Small intestine (tissue), 7 donors: Measurements from ENCODE around the gene HS3ST5. TPM values are rescaled to one million over a fixed set of nuclear protein-coding genes. Genes with fewer than 3 reads are reported as not detected.

Source experiments
- DNase-seq, 2 donors: peaks; one replicate each; pipeline versions ENCODE4 v3.0.0 to v3.0.0-alpha.2; 2013
- FAIRE-seq: peaks from 2 replicates; lab custom pipeline; 2012; peaks lifted over from hg19 to GRCh38; lab: Jason Lieb, UNC
- H3K27ac ChIP-seq, 3 donors: one replicate each; pipeline ENCODE4 v1.5.1; 2013; ENCODE audit warnings: low read length in 2 of 3, mild to moderate bottlenecking in 2 of 3, control low read depth in 1 of 3, inconsistent platforms in 1 of 3, low read depth in 1 of 3, moderate library complexity in 1 of 3
- H3K27me3 ChIP-seq, 3 donors: one replicate each; pipeline ENCODE4 v1.6.1; 2013; ENCODE audit warnings: low read length in 3 of 3, inconsistent platforms in 1 of 3; ENCODE audit not compliant: control insufficient read depth in 3 of 3, insufficient read depth in 3 of 3
- H3K36me3 ChIP-seq, 3 donors: one replicate each; pipeline ENCODE4 v1.6.1; 2013; ENCODE audit warnings: low read length in 3 of 3, inconsistent platforms in 1 of 3, low read depth in 1 of 3, mild to moderate bottlenecking in 1 of 3, moderate library complexity in 1 of 3; ENCODE audit not compliant: control insufficient read depth in 3 of 3, insufficient read depth in 2 of 3
- H3K4me1 ChIP-seq, 3 donors: one replicate each; pipeline ENCODE4 v1.6.1; 2013; ENCODE audit warnings: low read length in 2 of 3, inconsistent platforms in 1 of 3, low read depth in 1 of 3, mild to moderate bottlenecking in 1 of 3, moderate library complexity in 1 of 3; ENCODE audit not compliant: control insufficient read depth in 3 of 3, insufficient read depth in 2 of 3
- H3K4me3 ChIP-seq, 3 donors: one replicate each; pipeline ENCODE4 v1.5.1; 2013; ENCODE audit warnings: low read length in 3 of 3, control low read depth in 1 of 3, inconsistent platforms in 1 of 3, low read depth in 1 of 3, mild to moderate bottlenecking in 1 of 3, moderate library complexity in 1 of 3
- H3K9me3 ChIP-seq, 2 donors: one replicate each; pipeline ENCODE4 v1.6.1; 2013; ENCODE audit warnings: low read depth in 1 of 2, low read length in 1 of 2; ENCODE audit not compliant: control insufficient read depth in 2 of 2, insufficient read depth in 1 of 2
- WGBS, 3 donors: extraction: QIAGEN DNeasy Blood & Tissue Kit; methylation state at CpG; one replicate each; pipeline ENCODE4 v1.1.7; 2013; 5-methylcytosine and 5-hydroxymethylcytosine counted together
- polyA plus RNA-seq, 4 donors: library from polyadenylated mRNA; stranded (reverse) in 3 of 4; unstranded in 1 of 4; fragments of 200-250 nt in 3 of 4; fragments of 120-200 nt in 1 of 4; gene quantifications; one replicate each; pipeline versions ENCODE4 v1.2.1 to v1.2.3, GENCODE V29; 2013
- donor health status: healthy with polysubstance abuse.
- donor health status: control.
- donor health status: control.
- donor health status: Bipolar disorder and iron deficiency.
- donor health status: healthy.

Gene HS3ST5
- polyA plus RNA-seq, 4 donors: 0.46 to 0.92 TPM; not detected in 2

- Histone ChIP-seq H3K36me3 (no peaks in the 10 kb centered on the region), H3K27ac (no peak overlapping the region), H3K4me1 (no peaks in the 10 kb centered on the region), H3K9me3 (no peaks in the 10 kb centered on the region), H3K27me3 (no peaks in the 10 kb centered on the region), H3K4me3 (no peak overlapping the region)
- no peak for FAIRE-seq
- no peak for DNase-seq
- 57 to 87% (median 72%) methylated on average over 3 of the region's 3 CpGs for WGBS, 3 donors
Measured at GRCh38 chr6:114281496-114281895, 61.3 kb downstream of the HS3ST5 start.

- Histone ChIP-seq H3K36me3 (no peaks in the 10 kb centered on the region), H3K27me3 (no peaks in the 10 kb centered on the region), H3K27ac (no peak overlapping the region), H3K4me1 (peaks cover 0 to 7% (median 0%) of the 10 kb centered on the region in 3 donors), H3K9me3 (no peaks in the 10 kb centered on the region), H3K4me3 (no peak overlapping the region)
- DNase-seq (no peak), FAIRE-seq (no peak)
- WGBS, 3 donors: 76 to 90% (median 79%) methylated on average over 7 of the region's 7 CpGs
Measured at GRCh38 chr6:114280239-114280982, 62.4 kb downstream of the HS3ST5 start.

- 50 to 71% (median 69%) methylated on average over 2 of the region's 2 CpGs for WGBS, 3 donors
- FAIRE-seq: no peak
- H3K4me3 ChIP-seq: no peak overlapping the region
Measured at GRCh38 chr6:114277220-114277619, 65.6 kb downstream of the HS3ST5 start.

GRCh38 chr6:114276783-114277182 is 66.0 kb downstream of the HS3ST5 start:
- Histone ChIP-seq H3K36me3 (no peaks in the 10 kb centered on the region), H3K4me3 (no peak overlapping the region), H3K9me3 (no peaks in the 10 kb centered on the region), H3K27me3 (no peaks in the 10 kb centered on the region), H3K4me1 (peaks cover 0 to 23% (median 0%) of the 10 kb centered on the region in 3 donors), H3K27ac (no peak overlapping the region)
- FAIRE-seq (no peak), DNase-seq (no peak)
- 48 to 73% (median 58%) methylated on average over 2 of the region's 2 CpGs for WGBS, 3 donors

More at GRCh38 chr6:114277220-114277619, 65.6 kb downstream of the HS3ST5 start:
- DNase-seq: no peak
- H3K27ac ChIP-seq: no peak overlapping the region
- H3K9me3 ChIP-seq: no peaks in the 10 kb centered on the region
- no peaks in the 10 kb centered on the region for H3K27me3 ChIP-seq
- peaks cover 0 to 23% (median 0%) of the 10 kb centered on the region in 3 donors for H3K4me1 ChIP-seq
- no peaks in the 10 kb centered on the region for H3K36me3 ChIP-seq

GRCh38 chr6:114274836-114275235 is 68.0 kb downstream of the HS3ST5 start:
- Histone ChIP-seq H3K9me3 (no peaks in the 10 kb centered on the region), H3K4me3 (no peak overlapping the region), H3K36me3 (no peaks in the 10 kb centered on the region), H3K27me3 (no peaks in the 10 kb centered on the region), H3K27ac (peak overlapping the region in 1 of 3 donors; percentile 19), H3K4me1 (peaks cover 0 to 23% (median 0%) of the 10 kb centered on the region in 3 donors)
- WGBS, 3 donors: 51 to 66% (median 54%) methylated on average over 2 of the region's 2 CpGs
- DNase-seq: peak in 1 of 2 donors; percentile 53
- FAIRE-seq: no peak

GRCh38 chr6:114272582-114272981 is 70.2 kb downstream of the HS3ST5 start:
- peak in 1 of 2 donors; percentile 18 for DNase-seq
- WGBS, 3 donors: 52 to 62% (median 57%) methylated on average over 3 of the region's 3 CpGs
- H3K4me3 ChIP-seq: no peak overlapping the region
- FAIRE-seq: no peak
- H3K4me1 ChIP-seq: peaks cover 0 to 23% (median 0%) of the 10 kb centered on the region in 3 donors
- no peaks in the 10 kb centered on the region for H3K36me3 ChIP-seq
- H3K27ac ChIP-seq: no peak overlapping the region
- no peaks in the 10 kb centered on the region for H3K27me3 ChIP-seq
- no peaks in the 10 kb centered on the region for H3K9me3 ChIP-seq

GRCh38 chr6:114271405-114271804 is 71.4 kb downstream of the HS3ST5 start:
- H3K4me3 ChIP-seq: no peak overlapping the region
- DNase-seq (no peak), FAIRE-seq (no peak)
- H3K9me3 ChIP-seq: no peaks in the 10 kb centered on the region
- no peaks in the 10 kb centered on the region for H3K27me3 ChIP-seq
- H3K4me1 ChIP-seq: peaks cover 0 to 23% (median 0%) of the 10 kb centered on the region in 3 donors
- no peaks in the 10 kb centered on the region for H3K36me3 ChIP-seq
- H3K27ac ChIP-seq: no peak overlapping the region

GRCh38 chr6:114267897-114268296 is 74.9 kb downstream of the HS3ST5 start:
- no peaks in the 10 kb centered on the region for H3K36me3 ChIP-seq
- no peak overlapping the region for H3K4me3 ChIP-seq
- FAIRE-seq: no peak
- no peaks in the 10 kb centered on the region for H3K27me3 ChIP-seq
- no peak for DNase-seq
- no peak overlapping the region for H3K27ac ChIP-seq
- 93 to 94% (median 94%) methylated on average over 3 of the region's 3 CpGs for WGBS, 3 donors
- H3K9me3 ChIP-seq: no peaks in the 10 kb centered on the region
- no peaks in the 10 kb centered on the region for H3K4me1 ChIP-seq
